Neural cell (in vitro differentiated cells): Measurements from ENCODE around the gene ROBO1. TPM values are rescaled to one million over a fixed set of nuclear protein-coding genes. Genes with fewer than 3 reads are reported as not detected.

ENCODE experiments used
- H2AFZ ChIP-seq: fragments of 200-600, 300-800 bp; sonication (generic), shearing (Covaris generic); 2 replicates; pipeline ENCODE4 v1.6.0; 2014; ENCODE audit warnings: low read depth, mild to moderate bottlenecking, antibody characterized with exemption, low read length, moderate library complexity
- H3F3A ChIP-seq: fragments of 200-600 bp; shearing (Covaris generic); 2 replicates; pipeline ENCODE4 v1.6.1; 2016; ENCODE audit warnings: mild to moderate bottlenecking, moderate library complexity, mixed read lengths, antibody characterized with exemption, low read length; ENCODE audit not compliant: insufficient read depth, poor library complexity, severe bottlenecking
- H3K27ac ChIP-seq: fragments of 200-600, 300-800 bp; sonication (generic), shearing (Covaris generic); 2 replicates; pipeline ENCODE4 v1.5.1; 2014; ENCODE audit warnings: mild to moderate bottlenecking, low read length, moderate library complexity
- H3K27me3 ChIP-seq: fragments of 300-800, 200-600 bp; sonication (generic), shearing (Covaris generic); 2 replicates; pipeline ENCODE4 v1.6.0; 2014; ENCODE audit warnings: mild to moderate bottlenecking, low read depth, low read length, moderate library complexity; ENCODE audit not compliant: insufficient read depth
- H3K36me3 ChIP-seq: fragments of 300-800, 200-600 bp; sonication (generic), shearing (Covaris generic); 2 replicates; pipeline ENCODE4 v1.5.1; 2014; ENCODE audit warnings: mild to moderate bottlenecking, antibody characterized with exemption, low read length, moderate library complexity; ENCODE audit not compliant: insufficient read depth
- H3K4me2 ChIP-seq: fragments of 300-800, 200-600 bp; sonication (generic), shearing (Covaris generic); 2 replicates; pipeline ENCODE4 v1.6.0; 2014; ENCODE audit warnings: mild to moderate bottlenecking, low read length
- H3K4me3 ChIP-seq: fragments of 300-800, 200-600 bp; sonication (generic), shearing (Covaris generic); 2 replicates; pipeline ENCODE4 v1.5.1; 2014; ENCODE audit warnings: mild to moderate bottlenecking, low read length, moderate library complexity
- H3K79me2 ChIP-seq: fragments of 200-600 bp; shearing (Covaris generic); replicated peaks from 2 replicates; pipeline ENCODE4 v1.6.0; 2014; ENCODE audit warnings: mild to moderate bottlenecking, low read length, moderate library complexity; ENCODE audit not compliant: insufficient read depth
- H3K9ac ChIP-seq: fragments of 300-800, 200-600 bp; sonication (generic), shearing (Covaris generic); 2 replicates; pipeline ENCODE4 v1.6.1; 2016; ENCODE audit warnings: mild to moderate bottlenecking, low read length, mixed read lengths
- H3K9me2 ChIP-seq: fragments of 200-600 bp; shearing (Covaris generic); 2 replicates; pipeline ENCODE4 v1.6.1; 2016; ENCODE audit warnings: mild to moderate bottlenecking, low read length, mixed read lengths; ENCODE audit not compliant: insufficient read depth
- H3K9me3 ChIP-seq: fragments of 200-600, 300-800 bp; sonication (generic), shearing (Covaris generic); 2 replicates; pipeline ENCODE4 v1.6.1; 2016; ENCODE audit warnings: mild to moderate bottlenecking, mixed run types, low read length, moderate library complexity, mixed read lengths
- H4K20me1 ChIP-seq: fragments of 200-600 bp; shearing (Covaris generic); 2 replicates; pipeline ENCODE4 v1.6.1; 2016; ENCODE audit warnings: mild to moderate bottlenecking, mixed run types; ENCODE audit not compliant: insufficient read depth
- EP300 ChIP-seq: fragments of 450-650 bp; conservative IDR thresholded peaks from 2 replicates; pipeline ENCODE4 v1.6.1; 2014; ENCODE audit warnings: antibody characterized with exemption, mild to moderate bottlenecking, moderate library complexity; ENCODE audit not compliant: poor library complexity, severe bottlenecking
- EZH2 ChIP-seq: fragments of 200-600, 300-800 bp; shearing (Covaris generic), sonication (generic); IDR thresholded peaks from 2 replicates; pipeline ENCODE4 v1.6.1; 2014; ENCODE audit warnings: antibody characterized with exemption, low read length, borderline replicate concordance, mild to moderate bottlenecking; ENCODE audit not compliant: insufficient read depth, poor library complexity, severe bottlenecking
- MXI1 ChIP-seq: fragments of 450-650 bp; conservative IDR thresholded peaks from 2 replicates; pipeline ENCODE4 v1.6.1; 2014; ENCODE audit warnings: antibody characterized with exemption, mild to moderate bottlenecking; ENCODE audit not compliant: poor library complexity, severe bottlenecking
- POLR2AphosphoS5 ChIP-seq: IDR thresholded peaks from 2 replicates; pipeline ENCODE4 v1.6.1; 2012
- RAD21 ChIP-seq: fragments of 450-650 bp; conservative IDR thresholded peaks from 2 replicates; pipeline ENCODE4 v1.6.1; 2014; ENCODE audit warnings: antibody characterized with exemption, mild to moderate bottlenecking, moderate library complexity
- SMC3 ChIP-seq: fragments of 450-650 bp; conservative IDR thresholded peaks from 2 replicates; pipeline ENCODE4 v1.6.1; 2014; ENCODE audit warnings: antibody characterized with exemption, mild to moderate bottlenecking, moderate library complexity; ENCODE audit not compliant: poor library complexity
- TAF1 ChIP-seq: IDR thresholded peaks from 2 replicates; pipeline ENCODE4 v1.6.1; 2012; ENCODE audit warnings: low read depth
- polyA plus RNA-seq: library from polyadenylated mRNA; depleted of rRNA; stranded (reverse); fragments of >200 nt; gene quantifications from 2 replicates; pipeline ENCODE4 v1.2.3, GENCODE V29; 2014
- TF ChIP-seq, protein P1 (sequence below): fragments of 450-650 bp; IDR thresholded peaks from 2 replicates; pipeline ENCODE4 v1.5.1; 2014; ENCODE audit warnings: antibody characterized with exemption, mild to moderate bottlenecking, moderate library complexity; ENCODE audit not compliant: poor library complexity, severe bottlenecking
- TF ChIP-seq, protein P2 (sequence below): IDR thresholded peaks from 2 replicates; pipeline ENCODE4 v1.6.1; 2012; ENCODE audit warnings: borderline replicate concordance

ROBO1 gene
- polyA plus RNA-seq, 1 donor from 2014 or later, result 183 TPM

- Histone ChIP-seq H3K9me3 (no peaks in the 10 kb centered on the region), H3K9ac (no peak overlapping the region), H3F3A (no peaks in the 10 kb centered on the region), H4K20me1 (no peaks in the 10 kb centered on the region), H3K4me3 (no peak overlapping the region), H3K27ac (no peak overlapping the region), H3K9me2 (no peaks in the 10 kb centered on the region), H3K36me3 (no peaks in the 10 kb centered on the region), H3K79me2 (no peaks in the 10 kb centered on the region), H2AFZ (no peak overlapping the region), H3K4me2 (no peak overlapping the region), H3K27me3 (no peaks in the 10 kb centered on the region)
- no peak for TF ChIP-seq RAD21
- TF ChIP-seq TAF1, result no peak
- TF ChIP-seq MXI1, result no peak
- TF ChIP-seq, protein P1, sequence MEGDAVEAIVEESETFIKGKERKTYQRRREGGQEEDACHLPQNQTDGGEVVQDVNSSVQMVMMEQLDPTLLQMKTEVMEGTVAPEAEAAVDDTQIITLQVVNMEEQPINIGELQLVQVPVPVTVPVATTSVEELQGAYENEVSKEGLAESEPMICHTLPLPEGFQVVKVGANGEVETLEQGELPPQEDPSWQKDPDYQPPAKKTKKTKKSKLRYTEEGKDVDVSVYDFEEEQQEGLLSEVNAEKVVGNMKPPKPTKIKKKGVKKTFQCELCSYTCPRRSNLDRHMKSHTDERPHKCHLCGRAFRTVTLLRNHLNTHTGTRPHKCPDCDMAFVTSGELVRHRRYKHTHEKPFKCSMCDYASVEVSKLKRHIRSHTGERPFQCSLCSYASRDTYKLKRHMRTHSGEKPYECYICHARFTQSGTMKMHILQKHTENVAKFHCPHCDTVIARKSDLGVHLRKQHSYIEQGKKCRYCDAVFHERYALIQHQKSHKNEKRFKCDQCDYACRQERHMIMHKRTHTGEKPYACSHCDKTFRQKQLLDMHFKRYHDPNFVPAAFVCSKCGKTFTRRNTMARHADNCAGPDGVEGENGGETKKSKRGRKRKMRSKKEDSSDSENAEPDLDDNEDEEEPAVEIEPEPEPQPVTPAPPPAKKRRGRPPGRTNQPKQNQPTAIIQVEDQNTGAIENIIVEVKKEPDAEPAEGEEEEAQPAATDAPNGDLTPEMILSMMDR, result no peak
- TF ChIP-seq, protein P2, sequence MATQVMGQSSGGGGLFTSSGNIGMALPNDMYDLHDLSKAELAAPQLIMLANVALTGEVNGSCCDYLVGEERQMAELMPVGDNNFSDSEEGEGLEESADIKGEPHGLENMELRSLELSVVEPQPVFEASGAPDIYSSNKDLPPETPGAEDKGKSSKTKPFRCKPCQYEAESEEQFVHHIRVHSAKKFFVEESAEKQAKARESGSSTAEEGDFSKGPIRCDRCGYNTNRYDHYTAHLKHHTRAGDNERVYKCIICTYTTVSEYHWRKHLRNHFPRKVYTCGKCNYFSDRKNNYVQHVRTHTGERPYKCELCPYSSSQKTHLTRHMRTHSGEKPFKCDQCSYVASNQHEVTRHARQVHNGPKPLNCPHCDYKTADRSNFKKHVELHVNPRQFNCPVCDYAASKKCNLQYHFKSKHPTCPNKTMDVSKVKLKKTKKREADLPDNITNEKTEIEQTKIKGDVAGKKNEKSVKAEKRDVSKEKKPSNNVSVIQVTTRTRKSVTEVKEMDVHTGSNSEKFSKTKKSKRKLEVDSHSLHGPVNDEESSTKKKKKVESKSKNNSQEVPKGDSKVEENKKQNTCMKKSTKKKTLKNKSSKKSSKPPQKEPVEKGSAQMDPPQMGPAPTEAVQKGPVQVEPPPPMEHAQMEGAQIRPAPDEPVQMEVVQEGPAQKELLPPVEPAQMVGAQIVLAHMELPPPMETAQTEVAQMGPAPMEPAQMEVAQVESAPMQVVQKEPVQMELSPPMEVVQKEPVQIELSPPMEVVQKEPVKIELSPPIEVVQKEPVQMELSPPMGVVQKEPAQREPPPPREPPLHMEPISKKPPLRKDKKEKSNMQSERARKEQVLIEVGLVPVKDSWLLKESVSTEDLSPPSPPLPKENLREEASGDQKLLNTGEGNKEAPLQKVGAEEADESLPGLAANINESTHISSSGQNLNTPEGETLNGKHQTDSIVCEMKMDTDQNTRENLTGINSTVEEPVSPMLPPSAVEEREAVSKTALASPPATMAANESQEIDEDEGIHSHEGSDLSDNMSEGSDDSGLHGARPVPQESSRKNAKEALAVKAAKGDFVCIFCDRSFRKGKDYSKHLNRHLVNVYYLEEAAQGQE, result no peak
- no peak for TF ChIP-seq EZH2
- TF ChIP-seq SMC3, result no peak
- TF ChIP-seq EP300, result no peak
Measured at GRCh38 chr3:79146024-79146423, 621.8 kb downstream of the ROBO1 start.

DNA sequence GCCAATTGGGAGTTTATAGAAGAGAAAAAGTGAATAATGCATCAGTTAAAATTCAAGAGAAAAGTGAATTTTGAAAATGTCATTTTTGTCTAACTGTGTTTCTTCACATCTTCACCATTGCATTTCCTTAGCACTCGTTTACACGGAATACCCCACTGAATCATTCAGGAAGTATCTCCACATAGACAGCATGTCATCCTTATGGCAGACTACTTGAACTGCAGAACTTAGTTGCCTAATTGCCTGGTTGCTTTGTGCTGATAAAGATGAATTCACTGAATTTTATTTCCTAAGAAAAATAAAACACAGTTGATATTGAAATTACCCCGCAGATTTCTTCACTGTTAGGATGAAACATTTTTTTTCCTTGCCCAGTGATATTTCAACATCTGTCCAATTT, 627.1 kb downstream of the ROBO1 start:
- H4K20me1 ChIP-seq, result no peaks in the 10 kb centered on the region
- no peak overlapping the region for H3K9ac ChIP-seq
- no peaks in the 10 kb centered on the region for H3K79me2 ChIP-seq
- no peak overlapping the region for H2AFZ ChIP-seq
- H3K4me2 ChIP-seq, result no peak overlapping the region
- no peaks in the 10 kb centered on the region for H3K36me3 ChIP-seq
- no peak overlapping the region for H3K4me3 ChIP-seq
- TF ChIP-seq TAF1 (no peak), EZH2 (no peak), POLR2AphosphoS5 (no peak), MXI1 (no peak), EP300 (no peak), SMC3 (no peak), RAD21 (no peak)
- TF ChIP-seq, protein P2, result no peak
- TF ChIP-seq, protein P1, result no peak
- no peak overlapping the region for H3K27ac ChIP-seq
- H3F3A ChIP-seq, result no peaks in the 10 kb centered on the region
- H3K9me2 ChIP-seq, result no peaks in the 10 kb centered on the region
- no peaks in the 10 kb centered on the region for H3K27me3 ChIP-seq
- H3K9me3 ChIP-seq, result no peaks in the 10 kb centered on the region
